ENCODE results near the gene POTED. TPM values are rescaled to one million over a fixed set of nuclear protein-coding genes. Genes with fewer than 3 reads are reported as not detected.
"Not testable (repeated sequence)": the region's sequence is repeated elsewhere in the genome, so short reads cannot be mapped to it uniquely, and the experiment has no call there.

The POTED gene
- not detected for total RNA-seq

- H3K4me3 Mint-ChIP-seq; intact Hi-C loops (cut with micrococcal nuclease); H3K36me3 Mint-ChIP-seq (ENCODE audit: low read depth); H3K27me3 Mint-ChIP-seq (ENCODE audit: low read depth); H3K9me3 Mint-ChIP-seq; CTCF ChIA-PET; DNase-seq; H3K27ac Mint-ChIP-seq; H3K4me1 Mint-ChIP-seq (ENCODE audit: low read depth): not testable (repeated sequence)
These were observed at the start of gene POTED for GRCh38 chr21:13609477-13609876. Gene POTED (plus strand): TSS chr21:13609777. CDS start chr21:13610229, 452 bp downstream.

- intact Hi-C loops (cut with micrococcal nuclease); H3K4me3 Mint-ChIP-seq; H3K27ac Mint-ChIP-seq; H3K27me3 Mint-ChIP-seq (ENCODE audit: low read depth); H3K4me1 Mint-ChIP-seq (ENCODE audit: low read depth); H3K36me3 Mint-ChIP-seq (ENCODE audit: low read depth); H3K9me3 Mint-ChIP-seq; DNase-seq; CTCF ChIA-PET: not testable (repeated sequence)
These were observed 40.5 kb downstream of the POTED start for GRCh38 chr21:13650101-13650500.

- intact Hi-C loops (cut with micrococcal nuclease); H3K4me1 Mint-ChIP-seq (ENCODE audit: low read depth); H3K27ac Mint-ChIP-seq; H3K9me3 Mint-ChIP-seq; CTCF ChIA-PET; DNase-seq; H3K4me3 Mint-ChIP-seq; H3K27me3 Mint-ChIP-seq (ENCODE audit: low read depth); H3K36me3 Mint-ChIP-seq (ENCODE audit: low read depth): not testable (repeated sequence)
These were observed 42.2 kb downstream of the POTED start for GRCh38 chr21:13651746-13652145.

Small RNAs within 50 kb of the gene (microRNA-seq; reads per million reads assigned to microRNA genes)
- gene MIR3118-1 (ENCODE audit: borderline microRNAs expressed, borderline replicate concordance): not detected

Data from activated naive CD4-positive, alpha-beta T cell treated with anti-CD3 and anti-CD28 coated beads for 36 hours (primary cell).